Measurements from ENCODE around the gene FASTKD1.

Gene FASTKD1

GRCh38 chr2:169509955-169510354 lies 63.7 kb downstream of the FASTKD1 start:
- no peak for DNase-seq (ENCODE audit: low read depth in 2 of 2)

GRCh38 chr2:169509298-169509885 lies 64.3 kb downstream of the FASTKD1 start, which contains the start of gene KLHL41:
Gene KLHL41, plus strand, starts transcription at chr2:169509702. Its CDS starts 77 bp downstream, at chr2:169509779.
- no peak for DNase-seq (ENCODE audit: low read depth in 2 of 2)

- DNase-seq (ENCODE audit: low read depth in 2 of 2), result no peak
Measured at GRCh38 chr2:169507698-169508097, 66.0 kb downstream of the FASTKD1 start.

- no peak for DNase-seq (ENCODE audit: low read depth in 2 of 2)
Measured at GRCh38 chr2:169504651-169505050, 69.0 kb downstream of the FASTKD1 start.

GRCh38 chr2:169495310-169495928 lies 78.2 kb downstream of the FASTKD1 start:
- DNase-seq (ENCODE audit: low read depth in 2 of 2), result no peak

GRCh38 chr2:169493360-169493759 lies 80.3 kb downstream of the FASTKD1 start:
- DNase-seq (ENCODE audit: low read depth in 2 of 2), result no peak

- DNase-seq (ENCODE audit: low read depth in 2 of 2), result no peak
Measured at GRCh38 chr2:169491378-169491777, 82.3 kb downstream of the FASTKD1 start.

GRCh38 chr2:169490834-169491233 lies 82.8 kb downstream of the FASTKD1 start:
- no peak for DNase-seq (ENCODE audit: low read depth in 2 of 2)

- DNase-seq (ENCODE audit: low read depth in 2 of 2), result no peak
Measured at GRCh38 chr2:169486487-169486886, 87.2 kb downstream of the FASTKD1 start.

GRCh38 chr2:169485650-169486138 lies 88.0 kb downstream of the FASTKD1 start:
- no peak for DNase-seq (ENCODE audit: low read depth in 2 of 2)

- no peak for DNase-seq (ENCODE audit: low read depth in 2 of 2)
Measured at GRCh38 chr2:169480079-169480465, 93.6 kb downstream of the FASTKD1 start.

Measured in stimulated activated CD4-positive, alpha-beta T cell treated with anti-CD3 and anti-CD28 coated beads, Interleukin-15, amount 100 ng/mL, for 48 hours (primary cell).